NCI-H1092 treated with DMSO at 0.1 percent for 48 hours (cell line): ENCODE results near the gene CCDC24.

Experiments
- DNase-seq: peaks from one replicate; lab custom pipeline; 2025; lab: John Stamatoyannopoulos, UW

The CCDC24 gene

GRCh38 chr1:44040418-44040817 is 49.0 kb downstream of the CCDC24 start:
- no peak for DNase-seq

GRCh38 chr1:44040846-44041245 is 49.4 kb downstream of the CCDC24 start:
- no peak for DNase-seq

GRCh38 chr1:44043176-44044070 is 52.0 kb downstream of the CCDC24 start:
- DNase-seq: no peak

GRCh38 chr1:44044071-44044801 is 52.8 kb downstream of the CCDC24 start:
- DNase-seq: no peak

GRCh38 chr1:44045064-44045463 is 53.7 kb downstream of the CCDC24 start:
- DNase-seq: no peak
